Left ventricle myocardium superior (tissue), 1 donor: ENCODE results near the gene COL4A1. TPM values are rescaled to one million over a fixed set of nuclear protein-coding genes. Genes with fewer than 3 reads are reported as not detected.

ENCODE experiments used
- ATAC-seq: fragments of 200-7000 bp; cut with Tn5 transposase; one replicate; pipeline ENCODE4 v1.9.1; 2020; ENCODE audit warnings: mild to moderate bottlenecking, moderate library complexity
- DNase-seq: peaks from one replicate; pipeline ENCODE4 v3.0.0-alpha.2; 2020
- intact Hi-C: fragments of 100-400 bp; cut with micrococcal nuclease; formaldehyde crosslinking; loops from one replicate; pipeline ENCODE4 v1.11.0; 2022
- total RNA-seq: library from RNA; stranded (reverse); fragmentation: NEBNext Ultra II Directional; extraction: Animal tissue kit (Norgen Biotek cat#: 25700); gene quantifications from one replicate; pipeline ENCODE4 v1.2.1, GENCODE V29; 2021
- donor health status: DM: no; HTN: yes; CAD: no; lungs with severe emphysema.

Gene COL4A1
- total RNA-seq, 1 donor from 2014 or later, result 119 TPM

DNA sequence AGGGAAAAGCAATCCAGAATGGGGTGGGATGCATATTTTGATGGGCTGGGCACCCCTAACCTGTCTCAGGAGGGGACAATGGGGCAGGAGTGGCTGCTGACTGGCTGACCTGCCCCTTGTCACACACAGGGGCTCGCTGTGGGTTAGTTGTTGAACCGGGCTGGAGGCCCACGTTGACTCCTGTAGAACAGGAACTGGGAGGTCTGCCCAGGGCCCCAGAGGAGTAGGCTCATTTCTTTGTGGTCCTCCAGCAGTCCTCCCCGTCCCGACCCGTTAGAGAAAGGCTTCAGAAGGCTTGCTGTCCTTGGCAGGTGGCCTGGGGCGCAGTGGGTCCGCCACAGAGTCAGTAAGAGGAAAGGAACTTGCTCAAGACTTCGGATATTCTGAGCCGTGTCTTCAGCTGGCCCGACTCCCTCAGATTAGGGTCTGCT is 70.1 kb downstream of the COL4A1 start:
- intact Hi-C loops, result loop anchor here (10.0 kb wide), 2 partner anchors 68 to 178 kb away; partner anchors contain the start of genes COL4A1 and COL4A2
- peak; percentile 88 for DNase-seq
- ATAC-seq, result peak; percentile 53

DNA sequence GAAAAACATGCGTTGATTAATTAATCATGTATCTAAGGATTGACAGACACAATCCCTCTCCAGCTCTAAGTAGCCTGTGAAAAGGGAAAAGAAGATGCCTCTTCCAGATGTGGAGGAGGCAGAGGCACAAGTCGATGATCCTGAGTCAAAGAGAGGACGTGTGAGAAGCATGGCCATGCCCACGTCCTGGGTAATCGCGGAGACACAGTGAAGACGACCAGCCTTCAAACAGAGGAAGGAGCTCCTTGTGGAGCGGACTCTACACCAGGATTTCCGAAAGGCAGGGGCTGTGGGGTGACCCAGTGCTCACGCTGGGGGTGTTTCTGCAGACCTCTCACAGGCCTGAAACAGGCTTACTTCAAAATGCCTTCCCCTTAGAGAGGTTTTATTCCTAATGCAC is 70.5 kb downstream of the COL4A1 start:
- no peak for DNase-seq
- intact Hi-C loops, result loop anchor here (10.0 kb wide), 2 partner anchors 68 to 178 kb away; partner anchors contain the start of genes COL4A1 and COL4A2
- ATAC-seq, result no peak

DNA sequence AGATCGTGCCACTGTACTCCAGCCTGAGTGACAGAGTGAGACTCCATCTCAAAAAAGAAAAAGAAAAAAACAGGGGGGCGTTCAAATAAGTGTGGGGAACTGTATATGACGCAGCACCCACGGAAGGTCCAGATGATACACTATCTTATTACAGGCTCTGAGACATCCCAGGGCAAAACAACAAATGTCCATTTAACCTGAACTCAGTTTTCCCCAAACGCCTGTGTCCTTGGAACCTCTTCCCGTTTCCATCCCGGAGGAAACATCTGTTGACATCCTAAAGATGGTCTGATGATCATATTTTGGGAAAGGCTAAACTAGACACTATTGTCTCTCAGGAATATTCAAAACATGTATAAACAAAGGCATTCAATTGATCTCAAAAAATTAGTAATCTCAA is 72.4 kb downstream of the COL4A1 start:
- ATAC-seq (no peak), DNase-seq (no peak)
- intact Hi-C loops, result loop anchor here (10.0 kb wide), 2 partner anchors 70 to 180 kb away; partner anchors contain the start of genes COL4A1 and COL4A2

DNA sequence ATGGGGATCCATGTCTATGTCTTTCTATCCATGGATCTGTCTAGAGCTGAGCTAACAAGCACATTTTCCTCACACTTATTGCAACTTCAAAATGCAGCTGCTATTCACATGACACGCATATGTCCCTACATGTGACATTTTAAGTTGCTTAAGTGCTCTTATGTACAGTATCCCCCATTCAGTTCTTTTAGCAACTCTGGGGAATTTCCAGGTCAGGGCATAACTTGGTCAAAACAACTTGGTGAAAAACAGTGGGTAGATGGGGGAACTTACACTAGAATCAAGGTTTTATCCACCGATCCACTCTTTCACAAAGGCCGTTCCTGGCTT is 73.0 kb downstream of the COL4A1 start:
- DNase-seq (no peak), ATAC-seq (no peak)
- intact Hi-C loops, result loop anchor here (10.0 kb wide), 2 partner anchors 71 to 181 kb away; partner anchors contain the start of genes COL4A1 and COL4A2

DNA sequence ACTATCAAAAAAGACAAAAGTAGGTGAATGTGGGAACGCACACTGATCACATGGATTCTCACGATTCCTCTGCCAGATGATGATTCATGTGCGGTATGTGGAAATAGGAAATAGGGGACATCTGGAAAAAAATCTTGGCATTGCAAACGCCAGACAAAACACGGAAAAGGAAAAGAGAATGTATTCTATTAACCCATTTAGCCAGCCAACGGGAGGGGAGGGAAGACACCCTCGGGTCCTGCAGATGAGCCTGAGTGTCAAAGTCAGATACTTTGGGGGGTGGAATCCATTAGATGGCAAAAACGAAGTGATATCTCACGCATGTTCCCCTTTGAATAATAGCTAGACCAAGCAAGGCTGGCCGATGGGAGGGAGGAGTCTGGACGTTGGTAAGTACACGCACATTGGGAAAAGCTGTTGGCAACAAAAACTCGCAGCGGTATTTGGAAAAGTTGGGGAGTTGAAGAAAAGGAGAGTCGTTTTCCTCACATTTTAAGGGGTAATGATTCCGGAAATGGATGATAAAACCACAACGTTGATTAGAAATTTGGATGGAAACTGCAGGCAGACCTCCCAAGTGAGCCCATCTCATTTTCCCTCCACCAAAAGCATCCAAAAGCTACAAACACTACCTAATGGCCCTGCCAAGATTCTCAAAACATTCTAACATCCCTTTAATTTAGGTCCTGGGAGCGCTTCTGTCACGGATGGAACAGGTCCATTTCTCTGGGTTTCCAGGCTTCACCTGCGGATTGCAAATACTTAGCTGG is 73.6 kb downstream of the COL4A1 start:
- intact Hi-C loops, result loop anchor here (10.0 kb wide), 2 partner anchors 71 to 181 kb away; partner anchors contain the start of genes COL4A1 and COL4A2
- DNase-seq (peak; percentile 58), ATAC-seq (peak; percentile 60)

DNA sequence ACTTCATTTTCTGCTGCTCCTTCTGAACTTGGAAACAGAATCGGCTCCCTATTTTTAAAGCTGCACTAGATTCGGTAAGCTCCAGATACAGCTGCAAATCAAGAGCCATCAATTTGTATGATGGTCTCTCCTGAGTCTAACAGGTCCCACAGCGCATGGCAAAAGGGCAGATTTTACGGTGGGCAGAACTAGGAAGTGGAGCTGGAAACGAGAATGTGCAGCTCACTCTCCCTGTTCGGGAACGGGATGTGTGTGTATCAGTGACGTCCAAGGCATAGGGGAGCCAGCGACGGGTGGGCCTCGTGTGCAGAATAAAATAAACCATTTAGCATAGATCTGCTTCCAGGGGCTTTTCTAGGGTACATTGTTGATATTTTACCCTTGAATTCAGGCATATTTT is 74.2 kb downstream of the COL4A1 start:
- ATAC-seq (peak; percentile 39), DNase-seq (no peak)
- intact Hi-C loops, result loop anchor here (10.0 kb wide), 2 partner anchors 72 to 182 kb away; partner anchors contain the start of genes COL4A1 and COL4A2

DNA sequence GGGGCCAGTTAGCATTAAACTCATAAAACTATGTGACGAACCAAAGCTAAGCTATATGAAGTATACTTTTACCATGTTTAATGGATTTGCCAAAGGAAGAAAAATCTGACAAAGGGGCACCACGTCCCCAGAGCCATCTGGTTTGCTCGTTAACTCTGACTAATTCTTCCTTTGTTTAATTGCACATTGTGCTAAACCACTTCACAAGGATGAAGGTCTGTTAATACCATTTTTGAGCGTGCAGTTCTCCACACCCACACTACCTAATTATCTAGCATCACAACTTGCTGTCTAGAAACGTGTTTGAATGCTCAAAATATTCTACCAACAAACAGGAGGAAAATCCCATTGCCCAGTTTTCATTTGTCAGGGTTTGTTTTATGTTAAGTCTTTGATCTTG is 74.8 kb downstream of the COL4A1 start:
- ATAC-seq, result no peak
- DNase-seq, result no peak
- intact Hi-C loops, result loop anchor here (10.0 kb wide), 2 partner anchors 73 to 183 kb away; partner anchors contain the start of genes COL4A1 and COL4A2

DNA sequence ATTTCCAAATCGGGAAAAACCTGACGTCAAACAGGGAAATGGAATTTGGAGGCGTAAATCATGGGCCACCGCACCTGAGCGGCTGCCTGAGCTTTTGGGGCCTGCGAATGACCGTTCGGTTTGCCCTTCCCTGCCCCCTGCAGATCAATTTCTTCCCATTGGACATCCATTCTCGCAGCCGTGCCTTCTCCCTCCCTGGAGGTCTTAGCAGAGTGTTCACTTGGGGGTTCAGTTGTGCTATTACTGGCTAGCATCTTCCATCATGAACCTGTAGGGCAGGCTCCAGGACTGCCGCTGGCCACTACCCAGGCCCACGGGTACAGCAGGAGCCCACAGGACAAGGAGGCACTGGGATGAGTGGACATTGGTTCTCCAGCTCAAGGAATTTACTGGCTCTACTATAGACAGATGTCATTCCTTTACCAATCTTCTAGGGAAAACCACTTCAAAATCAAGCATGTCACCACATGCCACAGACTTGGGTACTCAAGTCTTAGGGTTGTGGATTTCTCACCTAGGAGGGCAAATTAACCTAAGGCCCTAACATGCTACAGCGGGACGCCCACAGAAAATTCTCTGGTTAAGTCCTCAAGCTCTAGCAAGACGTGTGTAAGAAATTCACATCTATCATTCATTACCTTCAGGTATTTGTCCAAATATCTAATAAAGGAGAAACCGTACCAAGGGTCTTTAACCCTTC is 75.5 kb downstream of the COL4A1 start:
- intact Hi-C loops, result loop anchor here (10.0 kb wide), 2 partner anchors 73 to 183 kb away; partner anchors contain the start of genes COL4A1 and COL4A2
- DNase-seq (no peak), ATAC-seq (no peak)

DNA sequence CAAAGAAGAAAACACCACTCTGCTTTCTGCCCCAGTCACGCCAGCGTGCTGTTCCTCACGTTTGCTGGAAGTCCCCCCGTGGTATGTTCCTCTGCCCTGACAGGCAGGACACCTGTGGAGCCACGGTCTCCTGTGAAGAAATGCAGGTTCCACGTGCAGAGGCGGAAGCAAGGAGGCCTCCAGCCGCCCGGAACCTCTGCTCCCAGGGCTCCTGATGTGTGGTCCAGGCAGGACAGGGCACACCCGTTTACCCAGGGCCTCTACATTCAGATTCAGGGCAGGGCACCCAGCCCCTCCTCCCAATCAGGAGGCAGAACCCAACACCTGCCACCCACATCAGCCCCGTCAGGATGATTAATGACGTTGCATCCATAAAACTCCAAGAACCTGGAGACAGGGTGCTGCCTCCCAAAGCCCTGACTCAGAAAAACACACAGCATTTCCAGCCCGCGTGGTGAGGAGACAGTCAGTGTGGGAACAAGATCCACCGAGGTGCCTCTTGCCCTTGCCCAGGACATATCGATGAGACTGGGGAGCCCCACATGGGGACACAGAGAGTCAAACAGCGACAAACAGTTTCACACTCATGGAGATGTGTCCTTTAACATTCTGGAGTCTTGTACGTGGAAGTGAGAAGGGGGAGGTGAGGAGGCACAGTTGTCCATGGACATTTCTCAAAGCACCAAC is 76.2 kb downstream of the COL4A1 start:
- DNase-seq (no peak), ATAC-seq (no peak)
- intact Hi-C loops, result loop anchor here (10.0 kb wide), 2 partner anchors 74 to 184 kb away; partner anchors contain the start of genes COL4A1 and COL4A2

DNA sequence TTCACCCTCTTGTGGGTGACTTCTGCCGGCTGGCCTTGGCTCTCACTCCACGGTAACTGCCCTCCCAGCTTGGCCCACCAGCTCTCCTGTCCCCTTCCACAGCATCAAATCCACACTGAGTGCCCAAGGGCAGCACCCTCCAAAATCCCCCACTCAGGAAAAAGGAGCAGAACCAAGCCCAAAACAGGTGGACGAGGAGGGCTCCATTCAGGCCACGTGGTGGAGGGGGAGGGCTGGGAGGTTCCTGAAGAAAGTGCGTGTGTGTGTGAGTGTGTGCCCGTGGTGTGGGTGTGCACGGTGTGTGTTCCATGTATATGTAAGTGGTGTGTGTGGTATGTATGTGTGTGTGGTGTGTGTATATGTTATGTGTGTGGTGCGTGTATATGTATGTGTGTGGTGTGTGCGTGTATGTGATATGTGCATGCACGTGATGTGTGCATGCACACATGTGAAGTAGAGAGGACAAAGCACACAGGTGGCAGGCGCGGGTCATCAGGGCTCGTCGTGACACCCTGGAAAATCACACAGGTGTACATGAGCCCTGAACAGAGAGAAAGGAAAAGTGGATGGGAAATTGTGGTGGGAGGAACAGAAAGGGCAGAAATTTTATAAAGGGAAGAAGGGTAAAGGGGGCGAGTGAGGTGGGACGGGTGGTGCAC is 76.9 kb downstream of the COL4A1 start:
- DNase-seq, result no peak
- no peak for ATAC-seq
- intact Hi-C loops, result loop anchor here (10.0 kb wide), 3 partner anchors 75 to 205 kb away; partner anchors contain the start of genes COL4A1 and COL4A2

DNA sequence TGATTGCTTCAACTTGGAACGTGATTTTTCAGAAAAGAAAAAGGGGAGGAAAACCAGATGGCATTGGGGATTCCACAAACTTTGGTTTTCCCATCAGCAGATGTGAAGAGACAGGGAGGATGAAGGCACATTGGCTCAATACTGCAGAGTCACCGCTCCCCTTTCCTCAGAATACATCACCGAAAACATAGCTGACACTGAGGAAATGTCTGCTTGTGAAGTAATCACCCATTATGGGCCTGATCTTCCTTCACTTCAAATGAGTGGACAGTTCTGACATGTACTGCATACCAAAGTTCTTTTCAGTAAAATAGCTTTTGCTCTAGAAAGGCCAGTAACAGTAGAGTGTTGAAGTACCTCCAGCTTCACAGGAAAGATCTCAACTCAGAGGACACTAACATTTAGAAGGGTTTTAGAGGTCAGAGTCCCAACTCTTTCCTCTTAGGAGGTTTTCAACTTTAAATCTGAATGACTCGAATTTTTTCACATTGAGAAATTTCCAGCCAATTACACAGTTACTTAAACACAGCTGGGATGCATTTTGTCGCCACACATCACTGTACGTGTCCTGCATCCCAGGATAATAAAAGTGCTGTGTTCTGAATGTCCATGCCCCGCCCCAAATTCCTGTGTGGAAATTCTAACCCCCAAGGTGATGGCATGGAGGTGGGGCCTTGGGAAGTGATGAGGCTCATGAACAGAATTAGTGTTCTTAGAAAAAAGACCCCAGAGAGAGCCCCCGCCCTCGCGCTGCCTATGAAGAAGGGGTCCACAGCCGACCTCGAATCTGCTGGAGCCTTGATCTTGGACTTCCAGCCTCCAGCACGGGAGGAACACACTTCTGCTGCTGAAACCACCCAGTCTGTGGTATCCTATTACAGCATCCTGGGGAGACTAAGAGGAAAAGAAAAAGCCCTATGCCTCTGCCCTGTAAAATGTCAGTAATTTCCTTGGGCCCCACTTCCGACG is 77.7 kb downstream of the COL4A1 start:
- ATAC-seq (no peak), DNase-seq (no peak)
- intact Hi-C loops, result loop anchor here (10.0 kb wide), 1 partner anchor 206 kb away; no protein-coding TSS in a partner anchor

DNA sequence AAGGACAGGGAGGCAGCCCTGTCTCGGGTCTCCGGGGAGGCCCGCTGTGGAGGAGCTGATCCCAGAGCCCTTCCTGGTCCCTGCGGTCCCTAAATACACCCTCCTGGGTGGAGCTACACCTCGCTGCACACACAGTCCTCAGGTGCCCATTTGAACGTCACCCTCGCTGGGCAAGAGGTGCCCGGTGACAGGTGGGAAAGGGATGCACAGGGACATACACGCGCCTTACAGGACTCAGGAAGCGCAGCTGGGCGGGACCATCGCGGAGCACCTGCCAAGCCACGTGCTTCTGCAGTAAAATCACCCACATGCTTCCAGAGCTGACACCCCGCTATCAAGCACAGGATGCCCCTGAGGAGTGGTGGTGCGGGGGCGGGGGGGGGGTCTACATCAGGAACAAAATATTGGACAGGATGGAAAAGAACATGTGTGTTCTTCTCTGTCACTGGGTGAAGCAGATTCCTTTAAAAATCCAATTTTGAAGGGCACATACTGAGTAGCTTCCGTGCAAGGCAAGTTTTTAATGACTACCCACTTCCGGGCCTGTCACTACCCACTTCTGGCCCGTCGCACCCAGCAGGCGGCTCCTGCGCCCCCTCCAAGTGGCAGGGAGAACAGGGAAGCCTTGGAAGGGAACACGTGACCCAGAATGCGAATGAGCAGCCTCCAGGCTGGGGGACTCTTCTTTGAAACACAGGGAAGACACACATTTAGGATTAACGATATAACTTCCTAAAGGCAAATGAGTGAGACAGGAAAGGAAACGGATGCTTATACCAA is 78.9 kb downstream of the COL4A1 start:
- ATAC-seq (no peak), DNase-seq (no peak)
- intact Hi-C loops, result loop anchor here (10.0 kb wide), 1 partner anchor 207 kb away; no protein-coding TSS in a partner anchor

DNA sequence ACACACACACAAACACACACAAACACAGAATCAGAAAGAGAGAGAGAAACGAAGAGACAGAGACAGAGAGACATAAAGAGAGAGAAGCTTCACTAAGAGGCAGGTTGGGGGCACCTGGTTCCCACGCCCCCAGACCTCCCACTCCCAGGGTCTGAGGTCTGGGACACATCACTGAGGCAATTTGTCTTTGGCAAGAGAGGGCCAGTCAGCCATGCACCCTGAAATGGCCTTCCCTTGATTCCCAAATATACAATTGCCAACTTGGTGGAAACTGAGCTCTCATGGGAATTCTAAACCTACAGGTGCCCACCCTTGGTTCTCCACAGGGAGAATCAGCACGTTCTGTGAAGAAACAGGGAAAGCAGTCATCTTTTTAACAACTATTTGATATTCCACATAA is 79.5 kb downstream of the COL4A1 start:
- ATAC-seq, result no peak
- DNase-seq, result no peak
- intact Hi-C loops, result loop anchor here (10.0 kb wide), 1 partner anchor 207 kb away; no protein-coding TSS in a partner anchor

DNA sequence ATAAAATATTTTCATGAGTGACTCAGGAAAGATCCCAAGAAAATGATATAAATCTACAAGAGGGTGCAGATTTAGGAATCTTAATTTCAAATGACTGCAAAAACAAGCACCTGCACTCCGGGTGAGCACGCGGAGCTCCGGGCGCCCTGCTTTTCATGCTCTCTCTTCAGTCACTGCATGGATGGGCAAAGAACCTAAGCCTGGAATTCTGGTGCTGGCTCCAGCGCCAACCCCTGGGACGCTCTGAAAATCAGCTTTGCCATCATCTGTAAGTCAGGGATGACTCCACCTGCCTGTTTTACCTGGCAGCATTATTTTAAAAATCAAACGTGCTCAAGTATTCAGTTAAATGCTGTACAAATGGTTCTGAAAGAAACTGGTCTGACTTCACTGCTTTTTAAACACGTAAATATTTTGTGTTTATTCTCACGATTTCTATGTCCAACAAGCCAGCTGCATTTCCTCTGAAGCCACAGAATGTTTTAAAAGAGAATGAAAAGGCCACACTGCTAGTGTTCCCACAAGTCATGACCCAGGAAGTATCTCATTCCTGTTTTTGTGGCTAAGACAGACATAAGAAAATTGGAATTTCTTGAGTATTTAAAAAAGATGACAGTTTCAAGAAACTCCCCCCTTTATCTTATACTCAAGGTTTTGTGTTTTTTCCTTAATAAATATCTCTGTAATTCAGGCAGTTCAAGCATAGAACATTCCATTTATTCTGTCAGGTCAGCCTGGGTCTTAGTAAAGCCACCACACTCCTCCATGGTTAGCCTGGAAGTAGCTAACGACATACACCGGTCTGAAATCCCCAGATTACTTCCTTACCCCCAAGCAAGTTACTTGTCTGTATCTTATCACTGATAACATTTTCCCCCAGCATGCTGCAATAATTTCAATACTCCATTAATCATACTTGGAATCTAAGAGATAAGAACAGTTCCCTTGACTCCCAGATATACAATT is 81.1 kb downstream of the COL4A1 start:
- ATAC-seq, result no peak
- intact Hi-C loops, result loop anchor here (10.0 kb wide), 1 partner anchor 209 kb away; no protein-coding TSS in a partner anchor

DNA sequence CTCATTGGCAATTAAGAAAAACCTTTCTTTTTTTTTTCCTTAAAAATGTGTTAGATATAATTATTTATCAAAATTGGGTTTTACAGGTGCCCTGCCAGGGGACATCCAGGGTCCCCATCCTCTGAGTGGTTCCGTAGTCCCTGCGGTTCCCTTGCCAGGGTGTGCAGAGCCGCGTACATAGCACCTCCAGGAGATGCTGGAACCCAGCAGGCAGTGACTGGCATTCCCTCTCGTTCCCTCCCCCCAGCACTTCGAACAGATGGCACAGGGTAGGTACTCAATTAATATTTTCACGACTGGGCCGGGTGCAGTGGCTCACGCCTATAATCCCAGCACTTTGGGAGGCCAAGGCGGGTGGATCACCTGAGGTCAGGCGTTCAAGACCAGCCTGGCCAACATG is 82.0 kb downstream of the COL4A1 start:
- intact Hi-C loops, result loop anchor here (10.0 kb wide), 1 partner anchor 210 kb away; no protein-coding TSS in a partner anchor
- DNase-seq, result no peak
- ATAC-seq, result no peak

More for the DNA sequence above, 81.1 kb downstream of the COL4A1 start:
- no peak for DNase-seq
